Adipose tissue (tissue), 3 donors: ENCODE measurements around the gene LDAH. TPM values are rescaled to one million over a fixed set of nuclear protein-coding genes. Genes with fewer than 3 reads are reported as not detected.

ENCODE experiments used
- H3K27ac ChIP-seq: one replicate; pipeline ENCODE4 v1.5.1; 2013; ENCODE audit warnings: low read depth, low read length
- WGBS, 3 donors: extraction: QIAGEN DNeasy Blood & Tissue Kit; methylation state at CpG; one replicate each; pipeline ENCODE4 v1.1.7; 2013; 5-methylcytosine and 5-hydroxymethylcytosine counted together
- polyA plus RNA-seq, 3 donors: library from polyadenylated mRNA; stranded (reverse); fragments of 200-250 nt; gene quantifications; one replicate each; pipeline ENCODE4 v1.2.3, GENCODE V29; 2013
- donor health status: healthy with polysubstance abuse.
- donor health status: Bipolar disorder and iron deficiency.
- donor health status: healthy.

LDAH gene
- polyA plus RNA-seq, 3 donors: 6.3 to 8.2 (median 7.0) TPM

DNA sequence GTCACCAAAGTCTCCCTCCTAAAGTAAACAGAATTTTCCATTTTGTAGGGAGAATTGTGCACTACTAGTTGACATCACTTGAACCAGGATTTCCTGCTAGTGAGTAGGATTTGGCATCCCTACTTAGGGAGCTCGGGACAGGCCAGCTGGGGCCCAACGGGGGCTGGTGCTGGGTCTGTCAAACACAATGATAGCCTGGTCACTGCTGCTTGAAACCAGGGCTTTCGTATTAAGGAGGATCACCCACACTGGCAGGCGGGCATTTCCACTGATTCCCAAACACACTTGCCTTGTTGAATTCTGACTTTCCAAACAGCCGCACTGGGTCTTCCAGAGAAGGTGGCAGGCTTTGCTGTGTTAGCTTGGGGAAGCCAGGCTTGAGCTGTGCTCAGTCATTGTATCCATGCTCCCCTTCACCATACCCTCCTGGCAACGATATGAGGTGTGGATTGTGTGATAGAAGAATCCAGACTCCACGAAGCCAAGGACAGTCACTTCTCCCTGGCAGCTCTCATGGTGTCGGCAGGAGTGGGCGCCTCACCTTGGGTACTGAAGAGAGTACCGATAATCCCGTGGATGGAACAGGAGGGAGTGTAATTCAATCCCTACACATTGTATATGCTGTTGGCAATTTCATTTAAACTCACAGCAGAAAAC, 148.5 kb downstream of the LDAH start:
- H3K27ac ChIP-seq: no peak overlapping the region
- WGBS, 3 donors: 70 to 78% (median 77%) methylated on average over 11 of the region's 11 CpGs

DNA sequence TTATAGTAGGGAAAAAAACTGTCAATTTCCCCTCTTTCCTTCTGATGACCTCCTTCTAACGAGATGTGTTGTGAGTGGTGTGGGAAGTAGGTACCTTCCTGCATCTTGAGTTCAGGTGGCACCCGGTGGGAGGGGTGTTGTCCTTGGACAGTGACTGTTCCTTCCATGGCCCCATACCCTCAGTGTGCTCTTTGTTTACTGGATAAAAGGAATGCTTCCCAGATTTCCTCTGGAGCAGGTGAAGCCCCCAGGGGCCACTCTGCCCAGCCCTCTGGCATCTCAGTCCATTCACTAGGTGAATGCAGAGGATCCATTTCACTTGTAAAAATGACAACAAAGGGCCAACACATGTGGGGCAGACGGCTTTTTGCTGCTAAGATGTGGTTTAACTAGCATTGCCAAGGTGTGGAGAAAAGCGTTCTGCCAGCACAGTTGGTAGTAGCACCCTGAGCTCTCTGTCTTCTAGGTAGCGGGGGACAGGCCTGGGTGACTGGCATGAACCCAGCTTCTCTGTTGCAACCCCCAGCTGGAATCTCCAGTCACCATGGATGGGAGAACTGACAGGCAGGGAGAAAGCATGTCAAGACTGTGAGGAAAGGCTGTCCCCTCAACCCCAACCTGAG, 149.1 kb downstream of the LDAH start:
- 64 to 83% (median 82%) methylated on average over 5 of the region's 5 CpGs for WGBS, 3 donors
- no peak overlapping the region for H3K27ac ChIP-seq

DNA sequence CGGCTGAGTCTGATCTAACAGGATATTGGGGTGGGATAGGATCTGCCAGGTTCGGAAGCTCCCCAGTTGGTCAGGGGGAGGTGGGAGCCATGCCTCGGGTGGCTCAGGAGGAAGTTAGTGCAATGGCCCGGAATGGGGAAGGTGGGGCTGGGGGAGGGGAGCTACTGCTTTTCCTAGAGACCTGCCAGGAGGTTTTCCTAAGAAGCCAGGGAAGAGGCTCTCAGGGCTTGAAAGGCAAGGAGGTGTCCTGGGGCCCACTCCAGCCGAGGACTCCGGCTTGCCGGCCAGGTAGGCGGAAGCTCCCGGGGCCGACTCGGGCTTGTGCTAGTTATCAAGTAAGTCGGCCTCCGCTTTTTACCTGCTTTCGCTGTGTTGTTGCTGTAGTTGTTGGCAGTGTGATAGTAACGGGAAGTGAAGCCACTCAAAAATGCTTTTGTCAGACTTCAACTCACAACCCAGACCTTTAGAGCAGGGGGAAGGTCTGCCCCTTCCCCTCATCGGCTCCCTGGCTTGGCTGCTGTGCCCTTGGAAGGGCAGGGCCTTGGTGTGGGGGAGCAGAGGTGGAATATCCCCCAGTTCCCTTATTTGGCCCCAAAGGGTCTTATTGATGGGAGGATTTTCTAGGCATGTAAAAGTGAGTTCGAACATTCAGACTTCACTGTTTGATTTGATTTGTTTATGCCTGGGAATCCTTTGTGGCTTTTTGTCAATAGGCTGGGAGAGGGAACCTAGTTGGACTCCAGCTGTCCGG, 150.5 kb downstream of the LDAH start:
- 30 to 49% (median 44%) methylated on average over 18 of the region's 18 CpGs for WGBS, 3 donors
- no peak overlapping the region for H3K27ac ChIP-seq

DNA sequence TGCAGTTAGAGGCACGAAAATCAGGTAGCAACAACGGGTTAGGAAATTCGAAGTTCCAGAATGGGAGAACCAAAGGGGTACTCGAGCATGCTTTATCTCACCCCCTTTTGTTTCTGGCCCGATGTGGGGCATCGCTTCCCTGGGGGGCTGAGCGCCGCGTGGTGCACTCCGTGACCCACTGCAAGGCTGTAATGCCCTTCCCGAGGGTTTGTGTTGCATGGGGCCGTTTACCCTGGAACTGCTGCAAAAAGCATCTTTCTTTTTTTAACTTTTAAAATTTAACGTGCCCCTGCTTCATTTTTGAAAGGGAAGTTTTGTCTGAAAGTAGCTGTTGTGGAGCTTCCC, 151.2 kb downstream of the LDAH start:
- 10 to 32% (median 31%) methylated on average over 13 of the region's 13 CpGs for WGBS, 3 donors
- H3K27ac ChIP-seq: no peak overlapping the region

DNA sequence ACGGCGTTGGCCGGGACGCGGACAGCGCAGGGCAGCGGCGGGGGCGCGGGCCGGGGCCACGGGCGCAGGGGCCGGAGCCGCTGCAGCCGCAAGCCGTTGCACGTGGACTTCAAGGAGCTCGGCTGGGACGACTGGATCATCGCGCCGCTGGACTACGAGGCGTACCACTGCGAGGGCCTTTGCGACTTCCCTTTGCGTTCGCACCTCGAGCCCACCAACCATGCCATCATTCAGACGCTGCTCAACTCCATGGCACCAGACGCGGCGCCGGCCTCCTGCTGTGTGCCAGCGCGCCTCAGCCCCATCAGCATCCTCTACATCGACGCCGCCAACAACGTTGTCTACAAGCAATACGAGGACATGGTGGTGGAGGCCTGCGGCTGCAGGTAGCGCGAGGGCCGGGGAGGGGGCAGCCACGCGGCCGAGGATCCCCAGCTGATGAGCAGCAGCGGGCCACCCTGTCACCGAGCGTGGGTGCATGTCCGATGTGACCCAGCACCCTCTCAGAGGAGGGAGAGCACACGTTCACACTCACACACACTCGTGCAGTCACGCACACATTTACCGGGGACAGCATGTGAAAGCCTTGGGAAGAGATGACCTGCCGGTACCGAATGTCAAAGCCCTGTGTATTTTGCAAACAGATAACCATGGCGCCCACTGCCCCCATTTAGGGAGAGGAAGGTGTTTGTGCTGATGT, 151.7 kb downstream of the LDAH start:
- no peak overlapping the region for H3K27ac ChIP-seq
- 8 to 38% (median 30%) methylated on average over 43 to 60 of the region's 60 CpGs for WGBS, 3 donors

DNA sequence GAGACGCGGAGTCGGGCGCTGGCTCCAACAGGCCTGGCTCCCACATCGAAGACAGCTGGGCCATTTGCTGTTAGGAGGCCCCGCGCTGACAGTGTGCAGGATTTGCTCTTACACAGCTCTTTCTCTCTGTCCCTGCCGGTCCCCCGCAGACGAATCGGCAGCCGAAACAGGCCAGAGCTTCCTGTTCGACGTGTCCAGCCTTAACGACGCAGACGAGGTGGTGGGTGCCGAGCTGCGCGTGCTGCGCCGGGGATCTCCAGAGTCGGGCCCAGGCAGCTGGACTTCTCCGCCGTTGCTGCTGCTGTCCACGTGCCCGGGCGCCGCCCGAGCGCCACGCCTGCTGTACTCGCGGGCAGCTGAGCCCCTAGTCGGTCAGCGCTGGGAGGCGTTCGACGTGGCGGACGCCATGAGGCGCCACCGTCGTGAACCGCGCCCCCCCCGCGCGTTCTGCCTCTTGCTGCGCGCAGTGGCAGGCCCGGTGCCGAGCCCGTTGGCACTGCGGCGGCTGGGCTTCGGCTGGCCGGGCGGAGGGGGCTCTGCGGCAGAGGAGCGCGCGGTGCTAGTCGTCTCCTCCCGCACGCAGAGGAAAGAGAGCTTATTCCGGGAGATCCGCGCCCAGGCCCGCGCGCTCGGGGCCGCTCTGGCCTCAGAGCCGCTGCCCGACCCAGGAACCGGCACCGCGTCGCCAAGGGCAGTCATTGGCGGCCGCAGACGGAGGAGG, 152.4 kb downstream of the LDAH start:
- WGBS, 3 donors: 10 to 35% (median 25%) methylated on average over 77 to 83 of the region's 83 CpGs
- no peak overlapping the region for H3K27ac ChIP-seq

DNA sequence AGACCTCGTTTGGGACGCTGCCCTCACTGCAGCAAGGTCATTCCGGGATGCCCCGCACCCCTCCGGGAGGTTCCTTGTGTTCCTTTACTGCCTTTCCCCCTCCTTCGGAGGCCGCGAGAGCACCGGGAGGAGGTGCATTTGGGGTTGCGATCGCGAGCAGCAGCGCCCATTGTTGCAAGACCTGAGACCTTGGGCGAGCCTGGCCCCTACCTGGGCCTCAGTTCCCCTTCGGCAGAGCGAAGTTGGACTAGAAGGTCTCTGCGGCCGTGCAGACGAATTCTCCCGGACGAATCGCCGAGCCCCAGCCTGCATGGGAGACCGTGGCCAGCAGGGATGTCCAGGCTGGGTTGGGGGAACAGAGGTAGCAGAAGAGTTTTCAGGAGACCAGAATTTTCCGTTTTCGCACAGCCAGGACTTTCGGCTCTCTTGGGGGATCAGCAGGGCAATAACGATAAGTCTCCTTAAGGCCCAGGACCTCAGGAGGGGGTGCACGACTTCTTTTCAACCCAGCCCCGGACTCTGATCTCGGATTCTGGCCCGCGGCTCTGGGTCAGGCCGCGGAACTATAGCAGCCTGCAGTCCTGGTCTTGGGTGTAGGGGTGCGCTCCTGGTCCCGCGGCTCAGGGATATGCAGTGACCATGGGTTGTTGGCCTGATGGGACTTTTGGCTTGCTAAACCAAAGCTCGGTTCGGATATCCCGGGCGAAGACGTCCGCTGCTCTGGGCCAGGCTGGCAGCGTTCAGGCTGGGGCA, 153.2 kb downstream of the LDAH start:
- whole genome bisulfite sequencing, 3 donors: 21 to 50% (median 35%) methylated on average over 45 of the region's 45 CpGs
- no peak overlapping the region for H3K27ac ChIP-seq

DNA sequence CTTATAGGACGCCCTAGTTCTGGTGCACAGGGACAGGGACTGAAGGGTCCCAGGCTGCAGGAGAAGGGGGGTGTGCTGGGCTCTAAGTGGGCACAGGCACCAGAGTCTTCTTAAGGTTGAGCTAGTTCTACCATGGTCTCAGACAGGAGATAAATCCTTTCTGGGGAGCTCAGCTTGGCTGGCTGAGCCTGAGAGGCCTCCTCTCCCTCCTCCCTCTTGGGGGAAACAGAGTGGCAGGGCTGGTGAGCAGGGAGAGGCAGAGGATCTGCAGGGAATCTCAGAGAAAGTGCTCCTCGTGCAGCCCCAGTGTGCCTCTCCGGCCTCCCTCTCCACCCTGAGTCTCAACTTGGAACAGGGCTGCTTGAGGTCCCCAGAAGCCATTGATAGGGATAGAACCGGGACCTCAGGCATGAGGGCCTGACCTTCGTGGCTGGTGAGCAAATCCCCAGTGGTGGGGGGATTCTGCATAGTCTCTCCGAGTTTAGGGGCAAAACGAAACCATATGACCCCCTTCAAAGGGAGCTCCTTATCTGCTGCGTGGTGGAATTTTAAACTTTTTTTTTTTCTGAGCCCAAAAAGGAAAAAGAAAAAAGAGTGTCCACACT, 153.9 kb downstream of the LDAH start:
- H3K27ac ChIP-seq: no peak overlapping the region
- 55 to 67% (median 66%) methylated on average over 8 of the region's 8 CpGs for WGBS, 3 donors

DNA sequence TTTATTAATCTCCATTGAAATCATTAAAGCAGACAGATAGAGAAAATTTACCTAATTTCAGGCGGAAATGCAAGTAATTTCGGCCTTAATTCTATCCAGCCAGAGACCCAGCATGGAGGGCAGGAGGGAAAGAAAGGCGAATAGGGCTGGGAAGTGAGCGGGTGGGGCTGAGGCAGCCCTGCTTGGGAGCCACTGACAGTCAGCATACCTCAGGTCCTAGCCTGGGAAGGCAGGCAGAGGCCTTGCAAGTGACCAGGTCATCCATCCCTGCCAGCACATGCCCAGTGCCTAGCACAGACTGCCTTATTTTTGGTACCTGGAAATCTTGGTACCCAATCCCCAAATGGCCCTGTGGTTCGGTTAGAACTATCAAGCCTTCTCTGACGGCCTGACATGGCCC, 154.4 kb downstream of the LDAH start:
- 91 to 97% (median 97%) methylated on average over 6 of the region's 6 CpGs for WGBS, 3 donors
- H3K27ac ChIP-seq: no peak overlapping the region

DNA sequence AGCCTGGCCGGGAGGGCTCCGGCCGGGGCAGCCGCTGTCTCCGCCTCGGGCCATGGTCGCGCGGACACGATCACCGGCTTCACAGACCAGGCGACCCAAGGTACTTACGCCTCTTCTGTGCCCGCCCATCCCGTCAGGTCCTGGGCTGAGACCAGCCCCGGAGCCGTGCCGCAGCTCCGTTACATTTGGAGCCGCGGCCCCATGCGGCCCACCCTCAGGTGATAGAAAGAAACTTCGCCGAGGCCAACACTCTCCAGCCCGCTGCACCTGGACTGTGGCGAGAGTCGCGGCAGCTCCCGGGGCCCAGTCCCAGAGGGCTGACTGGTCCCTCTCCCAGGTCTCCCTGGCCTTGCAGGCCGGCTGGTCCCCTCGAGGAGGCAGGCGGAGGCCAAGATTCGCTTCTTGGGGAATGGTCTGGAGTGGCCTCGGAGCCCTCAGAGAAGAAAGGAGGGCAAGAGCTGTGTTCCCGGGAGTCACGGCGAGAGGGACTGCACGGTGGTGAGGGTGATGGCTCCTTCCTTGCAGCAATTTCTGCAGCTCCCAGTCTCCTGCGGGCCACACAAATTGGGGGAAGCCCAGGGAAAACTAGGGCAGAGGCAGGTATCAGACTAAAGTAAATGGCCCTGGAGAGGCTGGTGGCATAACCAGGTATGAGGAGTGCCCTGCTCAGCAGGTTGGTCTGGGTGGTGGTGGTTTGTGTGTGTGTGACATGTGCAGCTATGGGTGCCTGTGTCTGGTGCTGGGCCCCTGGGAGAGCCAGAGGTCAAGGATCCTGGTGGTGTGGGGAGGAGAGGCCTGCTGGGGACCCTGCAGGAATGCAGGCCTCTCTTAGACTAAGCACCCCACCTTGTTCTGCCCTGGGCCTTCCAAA, 155.1 kb downstream of the LDAH start:
- 25 to 30% (median 27%) methylated on average over 33 to 39 of the region's 39 CpGs for WGBS, 3 donors
- H3K27ac ChIP-seq: no peak overlapping the region

DNA sequence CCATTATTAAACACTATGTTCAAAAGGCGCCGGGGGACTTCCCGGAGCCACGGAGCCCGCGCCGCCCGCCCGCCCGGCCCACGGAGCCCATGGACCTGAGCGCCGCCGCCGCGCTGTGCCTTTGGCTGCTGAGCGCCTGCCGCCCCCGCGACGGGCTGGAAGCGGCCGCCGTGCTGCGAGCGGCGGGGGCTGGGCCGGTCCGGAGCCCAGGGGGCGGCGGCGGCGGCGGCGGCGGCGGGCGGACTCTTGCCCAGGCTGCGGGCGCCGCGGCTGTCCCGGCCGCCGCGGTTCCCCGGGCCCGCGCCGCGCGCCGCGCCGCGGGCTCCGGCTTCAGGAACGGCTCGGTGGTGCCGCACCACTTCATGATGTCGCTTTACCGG, 155.8 kb downstream of the LDAH start:
- WGBS, 3 donors: 0 to 1% (median 1%) methylated on average over 12 to 62 of the region's 62 CpGs
- no peak overlapping the region for H3K27ac ChIP-seq

DNA sequence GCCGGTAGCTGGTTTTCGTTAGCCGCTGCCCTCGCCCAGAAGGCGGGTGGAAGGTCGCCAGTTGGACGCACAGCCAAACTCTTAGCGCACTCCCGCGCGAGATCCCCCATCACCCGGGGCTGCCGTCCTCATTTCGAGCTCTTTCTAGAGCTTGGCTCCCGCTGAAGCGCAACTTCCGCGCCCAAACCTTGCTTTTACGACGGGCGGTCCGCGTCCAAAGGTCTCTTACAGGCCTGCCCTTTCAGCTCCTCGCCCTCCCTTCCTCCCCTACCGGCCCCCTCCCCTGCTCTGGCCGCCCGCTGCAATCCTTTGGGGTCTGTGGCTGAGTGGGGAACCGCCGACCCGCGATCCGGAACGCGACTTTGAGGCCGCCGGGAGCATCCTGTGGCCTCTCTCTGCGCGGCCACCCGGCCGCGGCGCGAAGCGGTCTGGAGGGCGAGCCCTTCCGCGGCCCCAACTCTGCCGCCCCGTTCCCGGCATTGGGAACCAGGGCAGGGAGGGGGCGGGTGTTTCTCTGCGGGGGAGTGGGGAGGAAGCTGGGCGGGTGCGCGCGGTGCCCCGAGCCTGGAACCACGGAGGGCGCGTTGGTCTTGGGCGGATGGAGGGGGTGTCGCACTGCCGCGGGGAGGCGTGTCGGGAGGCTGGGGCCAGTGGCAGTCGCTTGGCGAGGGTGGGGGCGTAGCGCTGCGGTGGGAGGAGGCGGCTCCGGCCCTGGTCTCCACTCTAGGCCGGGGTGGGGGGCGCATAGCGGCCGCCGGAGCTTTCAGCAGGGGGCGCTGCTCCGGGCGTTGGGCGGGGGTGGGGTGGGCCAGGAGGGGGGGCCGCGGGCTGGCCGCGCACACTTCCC, 156.4 kb downstream of the LDAH start, which contains the start of gene GDF7:
Gene GDF7, plus strand, starts transcription at position 841 of the 847 bp plus-strand sequence. CDS start 96 bp downstream, outside the sequence.
- 0 to 1% (median 0%) methylated on average over 58 to 85 of the region's 86 CpGs for WGBS, 3 donors
- H3K27ac ChIP-seq: no peak within 1 kb of the TSS

DNA sequence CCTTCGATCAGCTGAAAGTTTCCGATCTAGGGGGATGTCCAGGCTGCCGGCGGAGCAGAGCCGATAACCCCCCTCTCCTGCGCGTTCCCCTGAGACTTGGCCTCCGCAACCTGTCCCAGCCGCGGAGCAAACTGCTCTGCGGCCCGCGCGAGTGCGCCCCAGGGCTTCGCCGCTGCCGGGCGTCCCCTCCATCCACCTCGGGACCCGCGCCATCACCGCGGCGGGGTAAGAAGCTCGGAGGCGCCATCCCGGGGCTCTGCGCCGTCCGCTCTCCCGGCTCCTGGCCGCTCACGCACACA, 156.9 kb downstream of the LDAH start:
- no peak overlapping the region for H3K27ac ChIP-seq
- WGBS, 3 donors: 1 to 2% (median 2%) methylated on average over 32 to 34 of the region's 34 CpGs

DNA sequence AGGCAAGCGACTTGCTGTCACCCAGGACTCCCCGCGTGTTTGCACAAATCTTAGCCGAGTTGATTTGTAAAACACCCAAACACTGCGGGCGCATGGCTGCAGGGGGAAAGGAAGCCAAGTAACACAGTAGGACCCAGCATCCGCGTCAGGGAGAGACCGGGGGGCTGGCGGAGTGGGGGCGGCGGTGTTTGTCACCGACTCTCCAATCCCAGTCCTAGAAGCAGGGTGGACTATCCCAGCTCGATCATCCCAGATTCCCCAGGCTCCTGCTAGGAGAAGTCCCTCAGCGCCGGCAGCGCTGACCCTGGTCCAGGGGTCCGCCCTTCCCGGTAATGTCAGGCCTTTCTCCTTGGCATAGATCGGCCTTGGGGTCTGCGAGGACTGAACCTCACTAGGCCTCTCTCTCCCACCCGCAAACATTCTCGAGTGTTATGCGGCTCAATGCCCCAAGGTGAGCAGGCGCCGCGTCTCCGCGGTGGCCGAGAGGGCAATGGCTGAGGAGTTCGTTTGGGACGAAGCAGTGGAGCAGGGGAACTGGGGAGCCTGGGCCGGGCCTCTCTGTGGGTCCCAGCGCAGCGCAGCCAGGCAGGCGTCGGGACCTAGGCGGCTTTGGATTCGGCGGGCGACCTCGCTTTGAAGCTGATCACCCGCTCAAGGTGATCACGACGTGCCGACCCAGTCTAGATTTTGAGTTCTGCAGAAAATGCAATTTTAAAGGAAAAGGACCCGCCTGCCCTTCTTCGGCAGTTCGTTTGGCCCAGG, 157.5 kb downstream of the LDAH start:
- 3 to 6% (median 6%) methylated on average over 49 of the region's 49 CpGs for WGBS, 3 donors
- H3K27ac ChIP-seq: no peak overlapping the region
